GM06990 (cell line): Measurements from ENCODE around the gene EIF4B.
"Not testable (repeated sequence)": the region's sequence is repeated elsewhere in the genome, so short reads cannot be mapped to it uniquely, and the experiment has no call there.

Source experiments
- DNase-seq: peaks from one replicate; pipeline ENCODE4 v3.0.0-alpha.2; 2011; ENCODE audit not compliant: insufficient read length; ENCODE audit errors: extremely low read depth
- H3K27me3 ChIP-seq: replicated peaks from 2 replicates; pipeline ENCODE4 v1.6.0; 2011; ENCODE audit warnings: low read length; ENCODE audit not compliant: control insufficient read depth, insufficient read depth
- H3K36me3 ChIP-seq: 2 replicates; pipeline ENCODE4 v1.5.1; 2011; ENCODE audit warnings: low read length; ENCODE audit not compliant: control insufficient read depth, insufficient read depth
- H3K4me3 ChIP-seq: replicated peaks from 2 replicates; pipeline ENCODE4 v1.5.1; 2011; ENCODE audit warnings: low read depth, mild to moderate bottlenecking, control low read depth, low read length
- TF ChIP-seq, protein P1 (sequence below): IDR thresholded peaks from 2 replicates; pipeline ENCODE4 v1.5.1; 2011; ENCODE audit warnings: low read length, control low read depth, mild to moderate bottlenecking, inconsistent platforms; ENCODE audit not compliant: insufficient read depth, poor library complexity, severe bottlenecking

Gene EIF4B

DNA sequence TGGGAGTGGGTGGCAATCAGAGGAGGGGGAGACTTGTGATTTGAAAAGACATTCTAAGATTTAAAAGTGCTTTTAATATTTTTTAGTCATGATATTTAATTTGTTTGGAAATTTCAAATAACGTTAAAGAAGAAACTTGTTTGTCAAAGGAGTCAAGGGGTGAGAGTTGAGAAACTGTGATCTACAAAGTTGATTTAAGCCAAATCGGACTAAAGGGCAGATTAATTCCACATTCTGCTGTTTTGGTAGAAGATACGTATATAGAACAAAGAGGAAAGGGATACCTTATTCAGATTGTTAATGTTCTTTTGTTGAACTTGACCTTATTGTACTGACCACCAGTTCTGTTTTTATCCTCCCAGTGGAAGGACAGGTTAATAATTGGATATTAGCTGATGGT is 6.7 kb downstream of the EIF4B start:
- DNase-seq = no peak
- TF ChIP-seq, protein P1, sequence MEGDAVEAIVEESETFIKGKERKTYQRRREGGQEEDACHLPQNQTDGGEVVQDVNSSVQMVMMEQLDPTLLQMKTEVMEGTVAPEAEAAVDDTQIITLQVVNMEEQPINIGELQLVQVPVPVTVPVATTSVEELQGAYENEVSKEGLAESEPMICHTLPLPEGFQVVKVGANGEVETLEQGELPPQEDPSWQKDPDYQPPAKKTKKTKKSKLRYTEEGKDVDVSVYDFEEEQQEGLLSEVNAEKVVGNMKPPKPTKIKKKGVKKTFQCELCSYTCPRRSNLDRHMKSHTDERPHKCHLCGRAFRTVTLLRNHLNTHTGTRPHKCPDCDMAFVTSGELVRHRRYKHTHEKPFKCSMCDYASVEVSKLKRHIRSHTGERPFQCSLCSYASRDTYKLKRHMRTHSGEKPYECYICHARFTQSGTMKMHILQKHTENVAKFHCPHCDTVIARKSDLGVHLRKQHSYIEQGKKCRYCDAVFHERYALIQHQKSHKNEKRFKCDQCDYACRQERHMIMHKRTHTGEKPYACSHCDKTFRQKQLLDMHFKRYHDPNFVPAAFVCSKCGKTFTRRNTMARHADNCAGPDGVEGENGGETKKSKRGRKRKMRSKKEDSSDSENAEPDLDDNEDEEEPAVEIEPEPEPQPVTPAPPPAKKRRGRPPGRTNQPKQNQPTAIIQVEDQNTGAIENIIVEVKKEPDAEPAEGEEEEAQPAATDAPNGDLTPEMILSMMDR = no peak
- no peak overlapping the region for H3K4me3 ChIP-seq
- peaks cover 3% of the 10 kb centered on the region for H3K36me3 ChIP-seq
- H3K27me3 ChIP-seq = no peaks in the 10 kb centered on the region

DNA sequence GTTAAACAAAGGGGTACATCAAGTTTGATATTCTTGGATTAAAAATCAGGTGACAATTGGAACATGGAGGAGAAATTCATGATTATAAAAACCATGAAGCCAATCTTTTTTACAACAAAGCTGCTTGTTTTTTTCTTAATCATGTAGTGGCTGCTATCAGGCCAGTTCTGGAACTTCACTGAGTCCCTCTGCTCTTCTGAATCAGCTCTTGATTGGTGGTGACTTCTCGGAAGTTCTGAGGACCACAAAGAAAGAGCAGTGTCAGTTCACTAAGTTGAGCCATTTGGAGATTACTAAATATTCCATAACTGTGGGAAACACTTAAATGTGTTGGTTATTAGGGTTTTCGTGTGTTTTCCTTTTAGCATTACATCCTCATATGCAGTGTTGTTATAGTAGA is 8.5 kb downstream of the EIF4B start:
- DNase-seq = no peak
- Histone ChIP-seq H3K27me3 (no peaks in the 10 kb centered on the region), H3K4me3 (no peak overlapping the region), H3K36me3 (peaks cover 3% of the 10 kb centered on the region)
- TF ChIP-seq, protein P1 = no peak

DNA sequence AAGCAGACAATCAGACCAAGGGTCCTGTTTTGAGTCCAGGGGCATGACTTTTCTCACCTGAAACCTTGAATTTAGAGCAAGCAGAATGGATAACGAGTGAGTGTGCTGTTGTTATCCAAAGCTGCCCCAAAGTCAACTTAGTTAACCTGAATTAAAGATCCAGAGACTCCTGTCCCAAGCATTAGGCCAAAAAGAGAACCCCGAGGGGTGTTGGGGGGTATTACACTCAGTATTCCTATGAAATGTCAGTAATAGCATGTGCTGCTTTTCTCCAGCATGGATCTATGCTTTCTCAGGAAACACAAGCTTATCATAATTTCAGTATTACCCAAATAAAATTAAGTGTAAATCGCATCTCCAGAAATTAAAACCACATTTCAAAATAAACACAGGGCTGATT is 19.0 kb downstream of the EIF4B start:
- peaks cover 12% of the 10 kb centered on the region for H3K36me3 ChIP-seq
- no peak overlapping the region for H3K4me3 ChIP-seq
- no peaks in the 10 kb centered on the region for H3K27me3 ChIP-seq
- TF ChIP-seq, protein P1 = no peak
- no peak for DNase-seq

DNA sequence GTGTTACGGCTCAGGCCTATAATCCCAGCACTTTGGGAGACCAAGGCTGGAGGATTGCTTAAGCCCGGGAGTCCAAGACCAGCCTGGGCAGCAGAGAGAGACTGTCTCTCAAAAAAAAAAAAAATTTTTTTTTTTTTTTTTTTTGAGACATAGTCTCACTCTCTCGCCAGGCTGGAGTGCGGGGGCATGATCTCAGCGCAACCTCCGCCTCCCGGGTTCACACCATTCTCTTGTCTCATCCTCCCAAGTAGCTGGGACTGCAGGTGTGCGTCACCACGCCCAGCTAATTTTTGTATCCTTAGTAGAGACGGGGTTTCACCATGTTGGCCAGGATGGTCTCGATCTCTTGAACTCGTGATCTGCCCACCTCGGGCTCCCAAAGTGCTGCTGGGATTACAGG is 20.8 kb downstream of the EIF4B start:
- H3K4me3 ChIP-seq, H3K27me3 ChIP-seq, DNase-seq: not testable (repeated sequence)
- H3K36me3 ChIP-seq = peaks cover 18% of the 10 kb centered on the region

DNA sequence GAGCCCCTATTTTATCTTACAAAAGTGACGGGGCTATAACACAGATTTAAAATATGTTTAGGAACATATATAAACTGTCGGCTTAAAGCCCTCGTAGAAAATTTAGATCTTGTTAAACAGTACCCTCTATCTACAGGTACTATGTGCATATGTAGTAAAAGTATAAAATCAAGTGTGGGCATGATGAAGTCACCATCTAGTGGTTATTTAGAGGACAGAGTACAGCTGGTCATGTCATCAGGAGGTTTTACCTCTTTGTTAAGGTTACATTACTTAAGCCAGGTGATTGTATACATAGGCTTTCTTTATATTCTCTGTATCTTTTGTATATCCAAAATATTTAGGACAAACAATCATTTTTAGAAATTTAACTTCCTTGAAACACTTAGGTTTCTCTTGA is 25.4 kb downstream of the EIF4B start:
- TF ChIP-seq, protein P1 = no peak
- Histone ChIP-seq H3K4me3 (no peak overlapping the region), H3K36me3 (peaks cover 26% of the 10 kb centered on the region), H3K27me3 (no peaks in the 10 kb centered on the region)
- no peak for DNase-seq

DNA sequence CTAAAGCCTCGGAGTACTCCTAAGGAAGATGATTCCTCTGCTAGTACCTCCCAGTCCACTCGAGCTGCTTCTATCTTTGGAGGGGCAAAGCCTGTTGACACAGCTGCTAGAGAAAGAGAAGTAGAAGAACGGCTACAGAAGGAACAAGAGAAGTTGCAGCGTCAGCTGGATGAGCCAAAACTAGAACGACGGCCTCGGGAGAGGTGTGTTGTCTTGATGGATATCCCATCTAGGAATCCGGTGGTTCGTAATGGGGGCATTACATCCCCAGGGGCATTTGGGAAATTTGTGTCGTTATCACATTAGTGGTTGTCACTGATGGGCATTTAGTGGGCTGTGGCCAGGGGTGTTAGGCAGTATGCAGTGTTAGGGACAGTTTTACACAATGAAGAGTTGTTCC is 27.6 kb downstream of the EIF4B start:
- not testable (repeated sequence) for H3K4me3 ChIP-seq, DNase-seq, H3K27me3 ChIP-seq
- peaks cover 34% of the 10 kb centered on the region for H3K36me3 ChIP-seq

DNA sequence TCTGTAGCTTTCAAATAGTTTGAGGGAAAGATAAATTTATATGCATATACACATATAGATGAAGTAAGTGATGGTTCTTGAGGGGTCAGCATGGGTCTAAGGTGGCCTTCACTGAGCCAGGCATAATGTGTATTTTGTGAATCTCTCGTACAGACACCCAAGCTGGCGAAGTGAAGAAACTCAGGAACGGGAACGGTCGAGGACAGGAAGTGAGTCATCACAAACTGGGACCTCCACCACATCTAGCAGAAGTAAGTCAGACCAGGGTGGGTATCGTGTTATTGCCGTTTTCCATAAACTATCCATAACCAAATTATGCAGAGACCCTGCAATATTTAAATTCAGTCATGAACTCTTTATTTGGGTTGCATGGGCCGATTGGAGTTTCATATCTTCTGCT is 28.2 kb downstream of the EIF4B start:
- Histone ChIP-seq H3K36me3 (peaks cover 40% of the 10 kb centered on the region), H3K27me3 (no peaks in the 10 kb centered on the region), H3K4me3 (no peak overlapping the region)
- no peak for DNase-seq
- TF ChIP-seq, protein P1 = no peak
